ENCODE results near the gene RIPK4.

The RIPK4 gene

GRCh38 chr21:41768437-41769042, 1.7 kb upstream of the RIPK4 start:
- DNase-seq, result peak; percentile 62

GRCh38 chr21:41767606-41768436, 969 bp upstream of the RIPK4 start:
- DNase-seq, result no peak

DNA sequence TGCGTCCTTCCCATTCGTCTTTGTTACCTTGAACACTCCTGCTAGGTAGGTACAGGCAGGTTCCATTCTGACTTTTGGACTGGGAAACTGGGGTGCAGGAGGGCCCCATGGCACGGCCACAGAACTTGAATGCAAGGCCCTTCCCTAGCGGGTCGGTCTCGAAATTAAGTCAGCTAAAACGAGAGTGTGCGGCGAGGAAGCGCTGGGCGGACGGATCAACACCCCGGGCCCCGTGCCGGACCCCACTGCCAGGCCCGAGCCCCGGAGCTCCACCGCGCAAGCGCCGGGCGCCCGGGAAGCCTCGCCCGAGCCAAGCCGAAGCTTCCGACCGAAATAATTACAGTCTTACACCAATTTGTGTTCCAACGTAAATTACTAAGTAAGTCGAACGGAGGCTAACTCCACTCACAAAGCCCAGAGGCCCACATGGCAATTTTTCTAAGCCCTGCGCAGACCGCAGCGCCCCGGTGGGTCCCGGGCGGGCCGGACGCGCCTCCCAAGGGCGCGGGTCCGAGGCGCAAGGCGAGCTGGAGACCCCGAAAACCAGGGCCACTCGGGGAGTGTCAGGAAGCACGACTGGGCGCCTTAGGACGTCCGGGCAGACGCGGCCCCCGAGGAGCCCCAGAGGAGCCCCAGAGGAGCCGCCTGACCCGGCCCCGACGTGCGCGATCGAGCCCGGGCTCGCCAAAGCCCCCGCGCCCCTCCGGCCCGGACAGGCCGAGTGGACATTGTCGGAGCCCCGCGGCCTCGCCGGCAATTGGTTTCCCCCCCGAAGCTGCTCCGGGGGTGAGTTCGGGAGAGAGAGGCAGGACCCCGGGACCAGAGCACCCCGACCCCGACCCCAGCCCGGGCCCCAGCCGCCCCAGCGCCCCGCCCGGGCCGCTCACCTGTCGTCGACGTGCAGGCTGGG, 624 bp downstream of the RIPK4 start:
- no peak for DNase-seq

DNA sequence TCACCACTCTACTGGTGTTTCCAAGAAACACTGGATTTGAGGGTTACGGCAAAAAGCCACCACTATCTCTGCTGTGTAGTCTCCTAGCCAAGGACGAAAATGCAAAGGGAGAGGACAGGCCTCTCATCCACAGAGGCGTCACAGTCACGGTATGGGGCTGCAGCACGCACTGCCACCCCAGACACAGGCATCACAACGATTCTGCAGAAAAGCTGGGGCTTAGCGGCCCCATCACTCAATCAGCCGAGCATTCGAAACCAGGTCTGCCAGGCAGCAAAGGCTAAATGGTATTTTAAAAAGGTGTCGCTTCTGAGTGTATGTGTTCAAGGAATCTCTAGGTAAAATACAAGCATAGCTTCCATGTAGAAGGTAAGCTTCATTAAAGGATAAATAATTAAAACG, 1.4 kb downstream of the RIPK4 start:
- no peak for DNase-seq

DNA sequence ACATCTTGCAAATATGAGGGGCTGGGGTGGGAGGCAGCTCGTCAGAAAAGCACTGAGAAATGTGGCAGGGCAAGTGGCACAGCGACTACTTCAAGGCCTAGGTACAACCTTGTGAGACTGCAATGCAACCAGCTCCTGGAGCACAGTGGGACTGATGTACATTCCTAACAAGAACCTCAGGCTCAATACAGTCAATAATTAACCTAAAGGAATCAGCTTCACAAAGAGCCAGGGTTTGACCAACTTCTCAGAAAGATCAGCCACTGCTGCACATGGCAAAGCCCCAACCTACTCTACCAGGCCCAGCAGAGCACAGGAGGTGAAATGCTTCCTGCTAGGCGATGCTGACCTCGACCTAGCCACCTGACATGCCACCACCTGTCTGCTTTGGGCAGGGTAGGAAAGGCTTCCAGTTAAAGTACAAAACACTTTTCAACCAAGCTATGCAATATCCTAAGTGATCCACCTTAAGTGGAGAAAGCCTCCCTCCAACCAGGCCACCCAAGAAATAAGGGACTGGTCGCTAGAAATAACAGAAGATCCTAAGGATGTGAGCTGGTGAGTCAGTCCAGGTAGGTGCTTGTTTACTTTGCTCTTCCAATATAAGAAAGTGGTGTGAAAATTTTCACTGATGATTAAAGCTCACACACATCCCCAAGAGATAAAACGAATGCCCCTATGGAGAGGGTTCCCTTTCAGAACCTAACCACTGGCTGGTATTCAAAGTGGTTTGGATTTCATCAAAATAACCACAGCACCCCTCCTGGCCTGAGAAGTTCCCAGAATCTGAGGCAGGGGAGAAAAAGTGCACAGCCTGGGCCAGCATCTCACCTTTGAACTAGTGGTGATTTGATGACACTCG, 2.1 kb downstream of the RIPK4 start:
- DNase-seq, result peak; percentile 11

DNA sequence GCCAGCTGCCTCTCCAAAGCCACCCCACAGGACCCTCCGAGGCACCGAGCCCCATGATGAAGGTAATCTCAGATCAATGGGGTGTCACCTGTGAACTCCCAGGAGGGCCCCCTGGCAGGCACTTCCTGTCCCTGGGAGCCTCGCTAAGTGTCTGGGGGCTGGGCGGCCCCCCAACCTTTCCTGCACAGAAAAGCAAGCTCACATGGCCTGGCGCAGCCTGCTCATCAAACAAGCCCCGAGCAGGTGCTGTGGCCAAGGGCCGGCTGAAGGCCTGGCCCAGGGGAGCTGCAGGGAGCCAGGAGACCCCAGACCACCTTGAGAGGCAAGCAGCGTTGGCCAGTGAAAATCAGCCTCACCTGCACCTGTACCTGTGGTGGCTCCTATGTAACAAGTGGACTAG, 2.9 kb downstream of the RIPK4 start:
- no peak for DNase-seq

GRCh38 chr21:41763398-41763931, 3.4 kb downstream of the RIPK4 start:
- DNase-seq, result peak; percentile 7

DNA sequence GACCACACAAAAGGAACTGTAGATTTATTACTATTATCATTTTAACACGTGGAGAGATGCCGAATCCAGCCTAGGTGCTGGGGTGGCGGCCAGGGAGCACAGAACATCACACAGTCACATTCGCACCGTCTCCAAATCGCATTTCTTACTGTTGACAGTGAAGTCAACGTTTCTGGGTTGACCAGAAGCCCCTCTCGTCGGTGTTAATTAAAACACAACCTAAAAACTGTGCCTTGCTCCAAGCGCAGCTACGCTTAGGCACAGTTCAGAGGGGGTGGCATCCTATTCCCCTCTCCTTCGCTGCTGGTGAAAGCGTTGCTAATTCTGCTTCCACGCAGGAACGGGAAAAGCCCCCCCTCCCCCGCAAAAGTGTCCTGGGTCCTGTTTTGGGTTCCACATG, 4.1 kb downstream of the RIPK4 start:
- no peak for DNase-seq

- DNase-seq, result peak; percentile 25
Measured at GRCh38 chr21:41761934-41762635, 4.8 kb downstream of the RIPK4 start.

GRCh38 chr21:41761211-41761933, 5.5 kb downstream of the RIPK4 start:
- peak; percentile 19 for DNase-seq

DNA sequence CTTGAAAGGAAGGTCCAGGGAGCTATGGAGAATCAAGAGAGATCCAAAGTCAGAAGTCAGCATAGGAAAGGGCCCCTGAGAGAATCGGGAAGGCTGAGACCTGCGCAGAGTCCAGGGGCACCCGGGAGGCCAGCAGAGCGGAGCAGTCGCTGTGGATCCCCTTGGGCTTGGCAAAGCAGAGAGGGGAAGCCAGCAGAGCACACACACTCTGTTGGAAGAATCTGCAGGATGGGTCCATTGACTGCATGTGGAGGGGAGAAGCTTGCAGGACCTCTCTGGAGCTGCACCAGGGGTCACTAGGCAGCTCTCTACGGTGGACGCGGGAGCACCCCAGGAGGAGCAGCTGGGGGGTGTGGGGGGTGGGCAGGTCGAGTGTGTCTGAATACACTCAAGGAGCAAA, 6.4 kb downstream of the RIPK4 start:
- no peak for DNase-seq

GRCh38 chr21:41759926-41760325, 6.9 kb downstream of the RIPK4 start:
- no peak for DNase-seq

DNA sequence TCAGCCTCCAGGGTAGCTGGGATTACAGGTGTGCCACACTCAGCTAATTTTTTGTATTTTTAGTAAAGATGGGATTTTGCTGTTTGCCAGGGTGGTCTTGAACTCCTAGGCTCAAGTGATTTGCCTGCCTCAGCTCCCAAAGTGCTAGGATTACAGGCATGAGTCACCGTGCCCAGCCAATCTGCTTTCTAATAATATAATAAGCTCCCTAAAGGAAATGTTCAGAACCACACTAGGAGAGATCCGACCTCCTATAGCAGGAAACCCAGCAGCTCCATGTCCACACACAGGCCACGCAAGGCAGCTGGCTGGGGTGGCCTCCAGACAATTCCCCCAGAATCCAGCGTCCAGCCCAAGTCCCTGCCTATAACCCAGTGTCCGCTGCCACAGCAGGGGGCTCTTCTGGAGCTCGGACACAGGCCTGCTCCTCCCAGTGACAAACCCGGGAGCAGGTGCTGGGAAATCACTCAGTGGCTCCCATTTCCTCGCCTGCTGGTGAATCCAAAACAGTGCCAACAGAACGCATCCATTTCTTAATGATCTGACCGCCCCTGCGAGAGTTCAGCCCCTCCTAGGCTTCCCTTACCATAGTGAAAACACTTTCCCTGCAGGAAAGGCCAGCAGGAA, 7.5 kb downstream of the RIPK4 start:
- DNase-seq, result no peak

GRCh38 chr21:41758550-41758949, 8.3 kb downstream of the RIPK4 start:
- no peak for DNase-seq

GRCh38 chr21:41755934-41756773, 10.7 kb downstream of the RIPK4 start:
- DNase-seq, result no peak

- no peak for DNase-seq
Measured at GRCh38 chr21:41755258-41755933, 11.5 kb downstream of the RIPK4 start.

DNA sequence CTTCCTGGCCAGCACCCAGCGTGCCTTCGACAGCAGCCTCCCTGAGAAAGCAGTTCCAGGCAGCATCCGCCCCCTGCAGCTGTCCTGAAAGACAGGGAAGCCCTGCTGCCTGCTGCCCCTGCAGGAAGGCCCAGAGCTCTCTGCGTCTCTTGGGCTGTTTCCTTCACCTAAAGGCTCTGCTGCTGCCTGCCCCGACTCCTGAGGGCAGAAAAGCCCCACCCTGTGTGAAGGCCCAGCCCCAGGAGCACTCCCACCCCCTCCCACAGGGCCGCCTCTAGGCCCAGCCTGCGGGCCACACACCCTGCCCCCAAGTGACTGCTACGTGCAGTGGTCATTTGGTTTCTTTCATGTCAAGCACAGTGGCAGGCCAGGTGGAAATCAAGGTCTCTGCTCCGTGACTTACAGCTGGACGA, 12.4 kb downstream of the RIPK4 start:
- DNase-seq, result no peak

DNA sequence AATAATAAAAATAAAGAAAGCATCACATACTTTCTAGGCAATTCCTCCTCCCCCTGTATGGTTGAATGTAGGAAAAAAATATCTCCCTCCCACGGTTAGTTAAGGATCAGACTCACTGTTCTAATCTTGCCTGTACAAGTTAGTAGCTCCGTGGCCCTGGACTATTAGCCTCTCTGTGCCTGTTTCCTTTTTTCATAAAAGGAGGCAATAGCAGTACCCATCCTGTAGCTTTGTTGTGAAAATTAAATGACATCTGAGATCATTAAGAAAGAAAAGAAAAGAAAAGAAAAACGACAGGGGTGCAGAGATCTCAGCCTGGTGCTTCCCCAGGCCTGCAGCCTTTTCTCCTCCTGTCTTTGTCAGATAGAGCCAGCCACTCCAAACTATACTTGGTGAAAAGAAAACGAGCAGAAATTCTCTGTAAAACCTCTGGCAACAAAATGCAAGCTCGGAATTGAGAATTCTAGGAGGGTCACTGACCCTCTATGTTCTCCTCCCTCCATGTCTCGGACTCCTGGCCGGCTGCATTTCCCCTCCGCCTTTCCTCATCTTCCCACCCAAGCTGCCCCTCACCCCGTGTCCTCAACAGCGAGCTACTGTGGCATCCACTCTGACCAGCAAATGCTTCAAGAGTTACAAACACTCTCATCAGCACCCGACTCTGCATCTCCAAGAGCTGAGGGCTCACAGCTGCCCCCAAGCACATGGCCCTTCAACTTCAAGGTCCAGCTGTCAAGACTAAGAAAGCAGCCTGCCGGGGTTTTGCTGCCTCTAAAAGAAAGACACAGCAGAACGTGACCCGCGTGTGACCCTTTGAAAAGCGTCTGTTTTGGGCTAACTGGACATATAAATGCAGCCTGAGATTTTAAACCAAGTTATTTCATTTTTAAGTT, 13.6 kb downstream of the RIPK4 start:
- no peak for DNase-seq

Data from NCI-H2029 (cell line).